A549 (cell line): ENCODE results near the gene MUC12. TPM values are rescaled to one million over a fixed set of nuclear protein-coding genes. Genes with fewer than 3 reads are reported as not detected.
A peak's percentile ranks its signal among the peaks of the same experiment; 100 is the strongest.
"Not testable (repeated sequence)": the region's sequence is repeated elsewhere in the genome, so short reads cannot be mapped to it uniquely, and the experiment has no call there.

Source experiments
- ATAC-seq, 2 experiments: fragments of 200-7000 bp in 1 of 2; fragments of >200 bp in 1 of 2; cut with Nextera tagmentation in 1 of 2; cut with Tn5 transposase in 1 of 2; 3 replicates each; pipeline versions ENCODE4 v1.8.0 to v1.9.1; 2018 to 2020; ENCODE audit warnings: mild to moderate bottlenecking in 1 of 2, moderate library complexity in 1 of 2
- CTCF ChIA-PET: fragments of 300-600 bp; sonication (Branson Sonifier 250); formaldehyde crosslinking; extraction: SDS; loops from one replicate; lab custom pipeline; 2021; ENCODE audit warnings: antibody characterized with exemption, inconsistent platforms; lab: Yijun Ruan, JAX
- POLR2A ChIA-PET: fragments of 350-600 bp; formaldehyde crosslinking; extraction: SDS; loops from one replicate; lab custom pipeline; 2021; ENCODE audit warnings: antibody characterized with exemption, inconsistent platforms; lab: Yijun Ruan, JAX
- DNase-seq, 2 experiments: peaks; one replicate each; pipeline versions ENCODE4 v3.0.0 to v3.0.0-alpha.2; 2011 to 2016; ENCODE audit warnings: low read depth in 1 of 2, low spot score in 1 of 2
- FAIRE-seq: peaks from 2 replicates; lab custom pipeline; 2011; peaks lifted over from hg19 to GRCh38; lab: Jason Lieb, UNC
- H3K27ac ChIP-seq, 2 experiments: fragments of >200 bp; sonication (Bioruptor Twin); formaldehyde crosslinking; 3 replicates each; pipeline ENCODE4 v1.5.1; 2016 to 2017
- H3K4me1 ChIP-seq: fragments of >200 bp; sonication (Bioruptor Twin); formaldehyde crosslinking; 3 replicates; pipeline ENCODE4 v1.6.1; 2016
- H3K4me2 ChIP-seq: fragments of >200 bp; sonication (Bioruptor Twin); formaldehyde crosslinking; 3 replicates; pipeline ENCODE4 v1.6.1; 2016
- H3K4me3 ChIP-seq: fragments of >200 bp; sonication (Bioruptor Twin); formaldehyde crosslinking; 3 replicates; pipeline ENCODE4 v1.5.1; 2016
- H3K9me3 ChIP-seq: fragments of >200 bp; sonication (Bioruptor Twin); formaldehyde crosslinking; 3 replicates; pipeline ENCODE4 v1.6.1; 2016
- ATOH8 ChIP-seq: fragments of 250-450 bp; sonication (Bioruptor Pico); IDR thresholded peaks from 2 replicates; pipeline ENCODE4 v1.5.0; 2020; ENCODE audit warnings: low read depth, mild to moderate bottlenecking, moderate library complexity
- BCL3 ChIP-seq: fragments of >200 bp; sonication (Bioruptor Twin); formaldehyde crosslinking; IDR thresholded peaks from 3 replicates; pipeline ENCODE4 v1.6.1; 2016
- BHLHE40 ChIP-seq: IDR thresholded peaks from 2 replicates; pipeline ENCODE4 v1.6.1; 2012; ENCODE audit warnings: low read depth, low read length, inconsistent platforms
- CBX8 ChIP-seq: fragments of 200-600 bp; sonication (generic); IDR thresholded peaks from 2 replicates; pipeline ENCODE4 v1.6.1; 2016
- ELK1 ChIP-seq: fragments of 150-350 bp; IDR thresholded peaks from 2 replicates; pipeline ENCODE4 v1.6.1; 2014; ENCODE audit warnings: low read depth, mild to moderate bottlenecking, low read length
- EP300 ChIP-seq, 2 experiments: fragments of >200 bp; sonication (Bioruptor Twin); formaldehyde crosslinking; IDR thresholded peaks; 2 replicates in 1 of 2; 3 replicates in 1 of 2; pipeline ENCODE4 v1.6.1; 2016 to 2017
- ESRRA ChIP-seq: fragments of 150-350 bp; IDR thresholded peaks from 2 replicates; pipeline ENCODE4 v1.6.1; 2014; ENCODE audit warnings: mild to moderate bottlenecking, low read length, borderline replicate concordance
- FOSB ChIP-seq: fragments of 250-450 bp; sonication (Bioruptor Pico); IDR thresholded peaks from 2 replicates; pipeline ENCODE4 v1.5.0; 2020; ENCODE audit warnings: mild to moderate bottlenecking, moderate library complexity
- FOXS1 ChIP-seq: fragments of 250-450 bp; sonication (Bioruptor Pico); IDR thresholded peaks from 2 replicates; pipeline ENCODE4 v1.5.0; 2020; ENCODE audit warnings: mild to moderate bottlenecking, moderate library complexity
- HEYL ChIP-seq: fragments of 250-450 bp; sonication (Bioruptor Pico); IDR thresholded peaks from 2 replicates; pipeline ENCODE4 v1.8.0; 2021; ENCODE audit warnings: mild to moderate bottlenecking, moderate library complexity
- HOXA7 ChIP-seq: fragments of 250-450 bp; sonication (Bioruptor Pico); IDR thresholded peaks from 2 replicates; pipeline ENCODE4 v1.5.0; 2020; ENCODE audit warnings: mild to moderate bottlenecking, moderate library complexity
- HOXB13 ChIP-seq: fragments of 250-450 bp; sonication (Bioruptor Pico); IDR thresholded peaks from 2 replicates; pipeline ENCODE4 v1.5.0; 2020; ENCODE audit warnings: low read depth, mild to moderate bottlenecking, moderate library complexity
- JUNB ChIP-seq: fragments of >200 bp; sonication (Bioruptor Twin); formaldehyde crosslinking; IDR thresholded peaks from 2 replicates; pipeline ENCODE4 v1.6.1; 2016
- KDM1A ChIP-seq: fragments of 200-600 bp; sonication (generic); IDR thresholded peaks from 2 replicates; pipeline ENCODE4 v1.6.1; 2016; ENCODE audit warnings: low read depth, mild to moderate bottlenecking
- NR3C1 ChIP-seq: fragments of >200 bp; sonication (Bioruptor Twin); formaldehyde crosslinking; IDR thresholded peaks from 3 replicates; pipeline ENCODE4 v1.6.1; 2017
- PHF8 ChIP-seq: fragments of 200-600 bp; sonication (generic); IDR thresholded peaks from 2 replicates; pipeline ENCODE4 v1.6.1; 2016; ENCODE audit warnings: low read depth, mild to moderate bottlenecking, antibody characterized with exemption, moderate library complexity, borderline replicate concordance
- TFCP2L1 ChIP-seq: fragments of 250-450 bp; sonication (Bioruptor Pico); IDR thresholded peaks from 2 replicates; pipeline ENCODE4 v1.5.0; 2021; ENCODE audit warnings: mild to moderate bottlenecking
- ZC3H11A ChIP-seq: fragments of 450-650 bp; IDR thresholded peaks from 2 replicates; pipeline ENCODE4 v1.6.1; 2014; ENCODE audit warnings: antibody characterized with exemption, mild to moderate bottlenecking
- ZFP36 ChIP-seq: fragments of 450-650 bp; IDR thresholded peaks from 2 replicates; pipeline ENCODE4 v1.6.1; 2014; ENCODE audit warnings: borderline replicate concordance; ENCODE audit not compliant: partially characterized antibody
- ZNF302 ChIP-seq: fragments of 250-450 bp; sonication (Bioruptor Pico); IDR thresholded peaks from 2 replicates; pipeline ENCODE4 v1.9.0; 2021; ENCODE audit warnings: inconsistent platforms, mild to moderate bottlenecking, moderate library complexity
- ZSCAN20 ChIP-seq: fragments of 250-450 bp; sonication (Bioruptor Pico); IDR thresholded peaks from 2 replicates; pipeline ENCODE4 v1.8.0; 2022; ENCODE audit warnings: mild to moderate bottlenecking, moderate library complexity
- WGBS: methylation state at CpG from one replicate; pipeline ENCODE4 v1.1.6; 2017; ENCODE audit errors: missing lambda C conversion rate; 5-methylcytosine and 5-hydroxymethylcytosine counted together
- polyA plus RNA-seq, 4 experiments: library from polyadenylated mRNA; depleted of rRNA in 3 of 4; stranded (reverse); fragments of >200 nt; fragmentation: RNase III in 1 of 4; extraction: RNeasy Plus Mini Kit Qiagen cat#74134 plus additional on column Dnase treatment in 1 of 4; gene quantifications; 2 replicates in 3 of 4; 3 replicates in 1 of 4; pipeline ENCODE4 v1.2.3, GENCODE V29; 2011 to 2017
- TF ChIP-seq, protein P1 (sequence below): fragments of >200 bp; sonication (Bioruptor Twin); formaldehyde crosslinking; IDR thresholded peaks from 3 replicates; pipeline ENCODE4 v1.5.1; 2016
- TF ChIP-seq, protein P2 (sequence below): IDR thresholded peaks from 2 replicates; pipeline ENCODE4 v1.6.1; 2012; ENCODE audit warnings: low read depth, borderline replicate concordance

The MUC12 gene
- polyA plus RNA-seq, 2 of the 4 experiments (the other 2 are of a cell fraction), result 1.2 to 2.4 TPM

GRCh38 chr7:101000025-101000424 lies 30.7 kb downstream of the MUC12 start:
- DNase-seq, H3K4me1 ChIP-seq, CTCF ChIA-PET, FAIRE-seq, H3K9me3 ChIP-seq, H3K4me3 ChIP-seq, H3K4me2 ChIP-seq, ATAC-seq, H3K27ac ChIP-seq, POLR2A ChIA-PET: not testable (repeated sequence)
- 55% methylated on average over 10 of the region's 10 CpGs for WGBS

GRCh38 chr7:101002333-101002732 lies 33.0 kb downstream of the MUC12 start:
- FAIRE-seq, DNase-seq, H3K9me3 ChIP-seq, POLR2A ChIA-PET, H3K4me1 ChIP-seq, CTCF ChIA-PET, H3K4me3 ChIP-seq, H3K27ac ChIP-seq, H3K4me2 ChIP-seq, ATAC-seq: not testable (repeated sequence)
- WGBS, result 89% methylated on average over 5 of the region's 8 CpGs

DNA sequence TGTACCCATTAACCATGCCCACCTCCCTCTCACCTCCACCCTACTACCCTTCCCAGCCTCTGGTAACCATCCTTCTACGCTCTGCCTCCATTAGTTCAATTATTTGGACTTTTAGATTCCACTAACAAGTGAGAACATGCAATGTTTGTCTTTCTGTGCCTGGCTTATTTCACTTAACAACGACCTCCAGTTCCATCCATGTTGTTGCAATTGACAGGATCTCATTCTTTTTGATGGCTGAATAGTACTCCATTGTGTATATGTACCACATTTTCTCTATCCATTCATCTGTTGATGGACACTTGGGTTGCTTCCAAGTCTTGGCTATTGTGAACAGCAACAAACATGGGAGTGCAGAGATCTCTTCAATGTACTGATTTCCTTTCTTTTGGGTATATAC lies 38.0 kb downstream of the MUC12 start:
- H3K4me2 ChIP-seq, DNase-seq, H3K9me3 ChIP-seq, H3K4me3 ChIP-seq, FAIRE-seq, ATAC-seq, POLR2A ChIA-PET, H3K27ac ChIP-seq, H3K4me1 ChIP-seq: not testable (repeated sequence)
- WGBS, result 43% methylated on average over 2 of the region's 2 CpGs
- CTCF ChIA-PET, result interaction anchor here (0.6 to 0.7 kb wide), 2 partner anchors 51 to 857 kb away, joined by 3 read pairs; no protein-coding TSS in a partner anchor

DNA sequence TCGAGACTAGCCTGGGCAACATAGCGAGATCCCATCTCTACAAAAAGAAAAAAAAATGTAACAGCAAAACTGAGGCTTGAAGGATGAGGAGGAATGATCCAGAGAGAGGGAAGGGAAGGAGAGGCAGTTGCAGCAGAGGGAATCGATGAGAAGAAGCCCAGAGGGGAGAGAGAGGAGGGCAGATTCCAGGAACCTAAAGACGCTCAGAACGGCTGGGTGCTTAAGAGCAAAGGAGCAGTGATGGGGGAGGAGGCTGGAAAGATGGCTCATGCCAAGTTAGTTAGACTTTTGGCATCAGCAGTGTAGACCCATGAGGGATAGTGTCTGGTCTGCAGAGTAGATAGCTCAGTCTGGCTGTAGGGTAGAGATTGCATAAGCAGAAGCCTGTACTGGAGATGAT lies 40.3 kb downstream of the MUC12 start:
- ATAC-seq (peak in 1 of 2 experiments; percentile 25; a peak in 1 of 6 replicates), FAIRE-seq (no peak), DNase-seq (no peak)
- ChIA-PET CTCF (no interaction called here), POLR2A (no interaction called here)
- Histone ChIP-seq H3K9me3 (no peaks in the 10 kb centered on the region), H3K4me2 (no peak overlapping the region), H3K4me3 (no peak overlapping the region), H3K27ac (no peak overlapping the region), H3K4me1 (no peaks in the 10 kb centered on the region)
- TF ChIP-seq HEYL (CRISPR knock-in tag), result no peak
- TF ChIP-seq BHLHE40, result no peak
- TF ChIP-seq HOXA7 (CRISPR knock-in tag), result no peak
- TF ChIP-seq NR3C1, result no peak
- TF ChIP-seq KDM1A, result no peak
- TF ChIP-seq ZSCAN20 (CRISPR knock-in tag), result no peak
- no peak for TF ChIP-seq FOXS1 (CRISPR knock-in tag)
- TF ChIP-seq HOXB13, result no peak
- TF ChIP-seq TFCP2L1 (CRISPR knock-in tag), result no peak
- no peak for TF ChIP-seq ATOH8
- WGBS, result 75% methylated on average over 5 of the region's 5 CpGs

DNA sequence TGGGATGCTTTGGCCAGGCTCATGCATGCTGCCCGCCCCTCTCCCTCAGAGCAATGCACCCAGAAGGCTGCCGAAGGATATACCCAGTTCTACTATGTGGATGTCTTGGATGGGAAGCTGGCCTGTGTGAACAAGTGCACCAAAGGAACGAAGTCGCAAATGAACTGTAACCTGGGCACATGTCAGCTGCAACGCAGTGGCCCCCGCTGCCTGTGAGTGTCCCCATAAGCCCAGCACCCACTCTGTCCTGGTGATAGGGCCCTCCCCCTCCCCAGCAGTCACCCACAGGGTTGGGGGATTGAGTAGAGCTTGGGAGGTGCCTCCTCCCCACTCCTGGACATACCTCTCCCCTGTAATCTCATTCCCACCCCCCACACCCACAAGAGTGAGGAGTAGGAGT lies 43.6 kb downstream of the MUC12 start:
- Histone ChIP-seq H3K4me3 (no peak overlapping the region), H3K27ac (no peak overlapping the region), H3K4me1 (peaks cover 12% of the 10 kb centered on the region; the same call in 2 of the 3 replicates), H3K4me2 (no peak overlapping the region), H3K9me3 (no peaks in the 10 kb centered on the region)
- DNase-seq, result no peak
- 95% methylated on average over 6 of the region's 6 CpGs for WGBS
- FAIRE-seq, result no peak
- POLR2A ChIA-PET, result no interaction called here
- ATAC-seq, result no peak
- CTCF ChIA-PET, result interaction anchor here (0.6 to 1.8 kb wide), 4 partner anchors 22 to 180 kb away, joined by 3 to 5 read pairs (median 4); no protein-coding TSS in a partner anchor
- TF ChIP-seq ESRRA (no peak), BCL3 (no peak), ZSCAN20 (CRISPR knock-in tag) (no peak), JUNB (no peak), ZFP36 (no peak), ZC3H11A (no peak), CBX8 (no peak), EP300 (IDR thresholded peaks at IDR 0.05) (no peak), PHF8 (no peak), FOSB (CRISPR knock-in tag) (no peak), HOXB13 (no peak), HOXA7 (CRISPR knock-in tag) (no peak), ELK1 (no peak), ZNF302 (no peak)
- TF ChIP-seq, protein P1, sequence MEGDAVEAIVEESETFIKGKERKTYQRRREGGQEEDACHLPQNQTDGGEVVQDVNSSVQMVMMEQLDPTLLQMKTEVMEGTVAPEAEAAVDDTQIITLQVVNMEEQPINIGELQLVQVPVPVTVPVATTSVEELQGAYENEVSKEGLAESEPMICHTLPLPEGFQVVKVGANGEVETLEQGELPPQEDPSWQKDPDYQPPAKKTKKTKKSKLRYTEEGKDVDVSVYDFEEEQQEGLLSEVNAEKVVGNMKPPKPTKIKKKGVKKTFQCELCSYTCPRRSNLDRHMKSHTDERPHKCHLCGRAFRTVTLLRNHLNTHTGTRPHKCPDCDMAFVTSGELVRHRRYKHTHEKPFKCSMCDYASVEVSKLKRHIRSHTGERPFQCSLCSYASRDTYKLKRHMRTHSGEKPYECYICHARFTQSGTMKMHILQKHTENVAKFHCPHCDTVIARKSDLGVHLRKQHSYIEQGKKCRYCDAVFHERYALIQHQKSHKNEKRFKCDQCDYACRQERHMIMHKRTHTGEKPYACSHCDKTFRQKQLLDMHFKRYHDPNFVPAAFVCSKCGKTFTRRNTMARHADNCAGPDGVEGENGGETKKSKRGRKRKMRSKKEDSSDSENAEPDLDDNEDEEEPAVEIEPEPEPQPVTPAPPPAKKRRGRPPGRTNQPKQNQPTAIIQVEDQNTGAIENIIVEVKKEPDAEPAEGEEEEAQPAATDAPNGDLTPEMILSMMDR, result no peak
- TF ChIP-seq, protein P2, sequence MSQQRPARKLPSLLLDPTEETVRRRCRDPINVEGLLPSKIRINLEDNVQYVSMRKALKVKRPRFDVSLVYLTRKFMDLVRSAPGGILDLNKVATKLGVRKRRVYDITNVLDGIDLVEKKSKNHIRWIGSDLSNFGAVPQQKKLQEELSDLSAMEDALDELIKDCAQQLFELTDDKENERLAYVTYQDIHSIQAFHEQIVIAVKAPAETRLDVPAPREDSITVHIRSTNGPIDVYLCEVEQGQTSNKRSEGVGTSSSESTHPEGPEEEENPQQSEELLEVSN, result no peak
